SK-N-SH treated with all-trans-retinoic acid at 6 μM for 48 hours (cell line): Measurements from ENCODE around the gene SCMH1.

Experiments
- BACH2 ChIP-seq: fragments of 250-450 bp; sonication (Bioruptor Pico); IDR thresholded peaks from 2 replicates; pipeline ENCODE4 v1.9.0; 2021; ENCODE audit warnings: mild to moderate bottlenecking, borderline replicate concordance
- CSDC2 ChIP-seq: fragments of 250-450 bp; sonication (Bioruptor Pico); IDR thresholded peaks from 2 replicates; pipeline ENCODE4 v1.5.0; 2020; ENCODE audit warnings: mild to moderate bottlenecking, moderate library complexity
- ISL1 ChIP-seq: fragments of 250-450 bp; sonication (Bioruptor Pico); IDR thresholded peaks from 2 replicates; pipeline ENCODE4 v2.1.2; 2022; ENCODE audit warnings: mild to moderate bottlenecking, moderate library complexity
- RARB ChIP-seq: fragments of 250-450 bp; sonication (Bioruptor Pico); IDR thresholded peaks from 2 replicates; pipeline ENCODE4 v1.8.0; 2021; ENCODE audit warnings: mild to moderate bottlenecking, moderate library complexity
- TCF4 ChIP-seq: fragments of 250-450 bp; sonication (Bioruptor Pico); IDR thresholded peaks from 2 replicates; pipeline ENCODE4 v1.8.0; 2021; ENCODE audit warnings: mild to moderate bottlenecking, moderate library complexity, borderline replicate concordance
- ZC3H10 ChIP-seq: fragments of 250-450 bp; sonication (Bioruptor Pico); IDR thresholded peaks from 2 replicates; pipeline ENCODE4 v1.5.1; 2021; ENCODE audit warnings: mild to moderate bottlenecking, moderate library complexity
- ZFP3 ChIP-seq: fragments of 250-450 bp; sonication (Bioruptor Pico); IDR thresholded peaks from 2 replicates; pipeline ENCODE4 v1.5.0; 2020; ENCODE audit warnings: mild to moderate bottlenecking, moderate library complexity
- ZFP30 ChIP-seq: fragments of 450-650 bp; formaldehyde crosslinking; IDR thresholded peaks from 2 replicates; pipeline ENCODE4 v1.5.0; 2022; ENCODE audit warnings: mild to moderate bottlenecking, moderate library complexity
- ZNF565 ChIP-seq: fragments of 450-650 bp; formaldehyde crosslinking; conservative IDR thresholded peaks from 2 replicates; pipeline ENCODE4 v1.5.0; 2020; ENCODE audit warnings: low read depth, mild to moderate bottlenecking, moderate library complexity
- TF ChIP-seq, protein P1 (sequence below): fragments of 250-450 bp; sonication (Bioruptor Pico); IDR thresholded peaks from 2 replicates; pipeline ENCODE4 v1.5.1; 2020; ENCODE audit warnings: low read depth, mild to moderate bottlenecking, moderate library complexity

DNA sequence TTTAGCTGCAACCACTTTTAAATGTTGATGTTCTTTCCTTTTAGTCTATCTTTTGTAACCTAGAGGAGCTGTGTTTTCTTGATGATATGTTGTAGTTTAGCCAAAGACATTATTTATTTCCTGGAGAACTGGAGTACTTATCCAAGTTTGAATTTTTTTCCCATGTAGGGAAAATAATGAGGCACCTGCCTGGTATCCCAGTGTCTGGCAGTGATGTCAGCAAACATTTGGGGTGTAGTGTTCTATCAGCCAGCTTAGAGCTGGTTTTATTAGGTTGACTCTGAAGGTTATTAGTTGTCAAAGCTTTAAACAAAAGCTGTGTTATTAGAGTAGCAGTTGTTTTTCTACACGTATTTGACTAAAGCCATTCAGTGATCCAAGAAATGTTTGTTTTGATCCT is 259.4 kb downstream of the SCMH1 start:
- TF ChIP-seq ZFP3 (CRISPR knock-in tag): no peak
- no peak for TF ChIP-seq BACH2 (CRISPR knock-in tag)
- no peak for TF ChIP-seq ISL1 (CRISPR knock-in tag)
- no peak for TF ChIP-seq ZC3H10 (CRISPR knock-in tag)
- no peak for TF ChIP-seq TCF4 (CRISPR knock-in tag)
- no peak for TF ChIP-seq ZFP30
- TF ChIP-seq, protein P1, sequence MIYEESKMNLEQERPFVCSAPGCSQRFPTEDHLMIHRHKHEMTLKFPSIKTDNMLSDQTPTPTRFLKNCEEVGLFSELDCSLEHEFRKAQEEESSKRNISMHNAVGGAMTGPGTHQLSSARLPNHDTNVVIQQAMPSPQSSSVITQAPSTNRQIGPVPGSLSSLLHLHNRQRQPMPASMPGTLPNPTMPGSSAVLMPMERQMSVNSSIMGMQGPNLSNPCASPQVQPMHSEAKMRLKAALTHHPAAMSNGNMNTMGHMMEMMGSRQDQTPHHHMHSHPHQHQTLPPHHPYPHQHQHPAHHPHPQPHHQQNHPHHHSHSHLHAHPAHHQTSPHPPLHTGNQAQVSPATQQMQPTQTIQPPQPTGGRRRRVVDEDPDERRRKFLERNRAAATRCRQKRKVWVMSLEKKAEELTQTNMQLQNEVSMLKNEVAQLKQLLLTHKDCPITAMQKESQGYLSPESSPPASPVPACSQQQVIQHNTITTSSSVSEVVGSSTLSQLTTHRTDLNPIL: no peak
- no peak for TF ChIP-seq CSDC2 (CRISPR knock-in tag)
- no peak for TF ChIP-seq ZNF565 (CRISPR knock-in tag)
- no peak for TF ChIP-seq RARB
